WTC11 (cell line): ENCODE data around the gene ZNF609.

Source experiments
- SOX15 ChIP-seq: fragments of 250-450 bp; sonication (Bioruptor Pico); IDR thresholded peaks from 2 replicates; pipeline ENCODE4 v1.9.0; 2021; ENCODE audit warnings: mild to moderate bottlenecking
- TEAD4 ChIP-seq: sonication (generic); formaldehyde crosslinking; IDR thresholded peaks from 2 replicates; pipeline ENCODE4 v1.8.0; 2022; ENCODE audit warnings: mild to moderate bottlenecking, missing genetic modification reagents

DNA sequence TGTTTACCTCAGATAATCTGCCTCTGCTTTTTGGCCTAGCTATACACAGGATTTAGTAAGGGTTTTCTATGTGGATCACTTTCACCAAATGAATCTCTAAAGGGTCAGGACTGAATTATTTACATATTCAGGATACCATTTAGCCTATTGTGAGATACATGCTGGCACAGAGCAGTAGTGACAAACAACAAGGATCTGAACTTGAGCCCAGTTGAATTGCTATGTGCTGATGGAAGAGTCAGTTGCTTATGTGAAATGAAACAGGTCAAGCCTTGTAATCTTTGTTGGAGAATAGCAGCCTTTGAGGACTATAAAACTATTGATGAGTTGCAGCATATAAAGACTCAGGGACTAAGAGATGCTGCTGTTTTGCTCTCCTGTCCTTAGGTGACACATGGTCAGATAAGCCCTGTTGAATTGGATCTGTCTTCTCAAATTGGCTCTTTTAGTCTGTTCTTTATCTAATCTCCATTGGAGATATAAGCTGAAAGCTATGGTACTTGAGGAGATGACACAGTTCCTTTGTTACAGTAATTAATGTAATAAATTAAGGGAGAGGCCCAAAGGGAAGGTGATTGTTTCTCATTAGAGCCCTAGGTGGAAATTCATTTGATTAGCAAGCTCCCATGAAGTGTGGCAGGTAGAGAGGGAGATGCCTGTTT is 30.4 kb downstream of the ZNF609 start:
- TF ChIP-seq SOX15 (CRISPR knock-in tag) (no peak), TEAD4 (no peak)
